Progenitor cell of endocrine pancreas (in vitro differentiated cells): ENCODE results near the gene NAA38. TPM values are rescaled to one million over a fixed set of nuclear protein-coding genes. Genes with fewer than 3 reads are reported as not detected.

Experiments used
- DNase-seq: peaks from one replicate; pipeline ENCODE4 v3.0.0; 2021; ENCODE audit warnings: low spot score; ENCODE audit not compliant: unreplicated experiment
- H3K27ac Mint-ChIP-seq: 2 replicates; pipeline ENCODE4 v1.8.0; 2021; ENCODE audit warnings: mild to moderate bottlenecking, moderate library complexity, mixed read lengths
- H3K27me3 Mint-ChIP-seq: 2 replicates; pipeline ENCODE4 v1.8.0; 2021; ENCODE audit warnings: mixed read lengths
- H3K36me3 Mint-ChIP-seq: 2 replicates; pipeline ENCODE4 v1.8.0; 2022; ENCODE audit warnings: mixed read lengths; ENCODE audit not compliant: insufficient read depth
- H3K4me1 Mint-ChIP-seq: 2 replicates; pipeline ENCODE4 v1.8.0; 2021; ENCODE audit warnings: low read depth, mixed read lengths
- H3K4me3 Mint-ChIP-seq: 2 replicates; pipeline ENCODE4 v1.8.0; 2021; ENCODE audit warnings: low read depth, mild to moderate bottlenecking, moderate library complexity, mixed read lengths
- H3K9me3 Mint-ChIP-seq: 2 replicates; pipeline ENCODE4 v1.8.0; 2021; ENCODE audit warnings: low read depth, mixed read lengths
- total RNA-seq: library from RNA; stranded (reverse); gene quantifications from 2 replicates; pipeline ENCODE4 v1.2.1, GENCODE V29; 2021
- TF ChIP-seq, protein P1 (sequence below): fragments of 200-600 bp; sonication (generic); IDR thresholded peaks from one replicate; pipeline ENCODE4 v1.5.0; 2021; ENCODE audit warnings: antibody characterized with exemption, mild to moderate bottlenecking; ENCODE audit not compliant: unreplicated experiment

Gene NAA38
- total RNA-seq, 1 donor from 2014 or later = 70.0 TPM

DNA sequence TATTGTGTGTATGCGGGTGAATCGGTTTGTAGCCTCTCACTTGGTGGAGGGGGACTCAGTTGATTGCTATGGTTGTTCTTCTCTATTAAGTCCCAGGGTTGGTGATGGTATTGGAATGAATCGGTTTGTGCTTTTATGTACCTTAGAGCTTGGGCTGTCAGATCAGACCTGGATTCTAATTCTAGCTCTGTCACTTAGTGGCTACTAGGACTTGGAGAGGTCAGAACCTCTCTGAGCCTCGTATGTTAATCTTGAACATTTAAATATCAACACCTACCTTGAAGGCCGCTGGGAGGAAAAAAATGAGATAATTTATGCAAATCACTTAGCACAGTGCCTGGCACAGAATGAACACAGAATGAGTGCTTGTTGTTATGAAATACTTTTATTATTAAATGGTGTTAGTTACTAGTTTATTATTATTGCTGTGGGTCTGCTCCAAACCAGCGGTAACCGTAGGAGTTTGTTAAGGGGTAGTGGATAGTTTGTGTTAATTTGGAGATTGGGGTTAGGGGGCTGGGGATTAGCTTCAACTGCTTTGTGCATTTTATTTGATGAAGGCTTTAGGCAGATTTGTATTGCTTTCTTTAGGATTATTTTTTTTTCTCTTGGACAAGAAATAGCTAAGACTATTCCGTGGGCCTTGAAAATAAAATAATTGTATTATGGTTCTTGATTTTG is 19.8 kb downstream of the NAA38 start:
- Mint-ChIP-seq H3K27me3 (peaks cover 6% of the 10 kb centered on the region), H3K4me1 (peaks cover 57% of the 10 kb centered on the region), H3K4me3 (peak overlapping the region; percentile 85), H3K36me3 (peaks cover 9% of the 10 kb centered on the region), H3K9me3 (no peaks in the 10 kb centered on the region), H3K27ac (peak overlapping the region; percentile 96)
- TF ChIP-seq, protein P1, sequence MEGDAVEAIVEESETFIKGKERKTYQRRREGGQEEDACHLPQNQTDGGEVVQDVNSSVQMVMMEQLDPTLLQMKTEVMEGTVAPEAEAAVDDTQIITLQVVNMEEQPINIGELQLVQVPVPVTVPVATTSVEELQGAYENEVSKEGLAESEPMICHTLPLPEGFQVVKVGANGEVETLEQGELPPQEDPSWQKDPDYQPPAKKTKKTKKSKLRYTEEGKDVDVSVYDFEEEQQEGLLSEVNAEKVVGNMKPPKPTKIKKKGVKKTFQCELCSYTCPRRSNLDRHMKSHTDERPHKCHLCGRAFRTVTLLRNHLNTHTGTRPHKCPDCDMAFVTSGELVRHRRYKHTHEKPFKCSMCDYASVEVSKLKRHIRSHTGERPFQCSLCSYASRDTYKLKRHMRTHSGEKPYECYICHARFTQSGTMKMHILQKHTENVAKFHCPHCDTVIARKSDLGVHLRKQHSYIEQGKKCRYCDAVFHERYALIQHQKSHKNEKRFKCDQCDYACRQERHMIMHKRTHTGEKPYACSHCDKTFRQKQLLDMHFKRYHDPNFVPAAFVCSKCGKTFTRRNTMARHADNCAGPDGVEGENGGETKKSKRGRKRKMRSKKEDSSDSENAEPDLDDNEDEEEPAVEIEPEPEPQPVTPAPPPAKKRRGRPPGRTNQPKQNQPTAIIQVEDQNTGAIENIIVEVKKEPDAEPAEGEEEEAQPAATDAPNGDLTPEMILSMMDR = no peak
- no peak for DNase-seq

DNA sequence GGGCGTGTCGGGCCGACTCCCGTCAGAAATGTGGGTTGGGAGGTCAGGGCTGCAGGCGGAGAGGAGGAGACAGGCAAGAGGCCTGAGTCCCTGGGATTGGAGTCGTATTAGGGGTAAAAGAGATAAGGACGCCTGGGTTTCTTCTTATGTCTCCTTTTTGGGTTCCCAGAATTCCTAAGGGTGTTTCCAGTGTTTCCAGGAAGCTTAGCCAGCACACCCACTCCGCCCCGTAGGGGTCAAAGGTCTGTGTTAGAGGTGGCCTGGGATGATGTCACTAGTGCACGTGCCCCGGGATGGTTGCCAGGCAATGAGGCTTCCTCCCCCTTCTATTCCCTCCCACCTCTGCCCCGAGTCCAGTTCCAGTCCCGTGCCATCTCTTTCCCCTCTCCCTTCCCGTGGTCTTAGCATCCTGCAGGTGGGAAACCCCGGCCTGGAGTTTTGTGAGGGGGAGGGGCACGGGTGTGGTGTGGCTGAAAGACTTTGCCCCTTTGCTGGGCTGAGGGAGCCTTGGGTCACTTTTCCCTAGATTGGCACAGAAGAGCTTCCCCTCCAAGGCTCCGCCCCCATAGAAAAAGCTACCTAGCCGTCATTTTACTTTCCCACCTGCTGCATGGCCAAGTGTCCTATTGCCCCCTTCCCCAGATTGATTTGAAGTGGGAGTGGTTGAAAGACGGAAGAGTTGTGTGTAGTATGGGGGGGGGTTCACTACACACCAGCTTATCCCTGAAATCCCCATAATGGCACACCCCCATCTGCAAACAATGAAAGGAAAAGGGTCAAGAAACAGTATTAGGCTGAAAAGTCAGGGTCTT is 20.6 kb downstream of the NAA38 start:
- peak overlapping the region; percentile 96 for H3K27ac Mint-ChIP-seq
- H3K36me3 Mint-ChIP-seq = peaks cover 9% of the 10 kb centered on the region
- H3K4me3 Mint-ChIP-seq = peak overlapping the region; percentile 85
- H3K27me3 Mint-ChIP-seq = peaks cover 11% of the 10 kb centered on the region
- peak; percentile 93 for DNase-seq
- peaks cover 52% of the 10 kb centered on the region for H3K4me1 Mint-ChIP-seq
- no peaks in the 10 kb centered on the region for H3K9me3 Mint-ChIP-seq
- TF ChIP-seq, protein P1 = no peak

DNA sequence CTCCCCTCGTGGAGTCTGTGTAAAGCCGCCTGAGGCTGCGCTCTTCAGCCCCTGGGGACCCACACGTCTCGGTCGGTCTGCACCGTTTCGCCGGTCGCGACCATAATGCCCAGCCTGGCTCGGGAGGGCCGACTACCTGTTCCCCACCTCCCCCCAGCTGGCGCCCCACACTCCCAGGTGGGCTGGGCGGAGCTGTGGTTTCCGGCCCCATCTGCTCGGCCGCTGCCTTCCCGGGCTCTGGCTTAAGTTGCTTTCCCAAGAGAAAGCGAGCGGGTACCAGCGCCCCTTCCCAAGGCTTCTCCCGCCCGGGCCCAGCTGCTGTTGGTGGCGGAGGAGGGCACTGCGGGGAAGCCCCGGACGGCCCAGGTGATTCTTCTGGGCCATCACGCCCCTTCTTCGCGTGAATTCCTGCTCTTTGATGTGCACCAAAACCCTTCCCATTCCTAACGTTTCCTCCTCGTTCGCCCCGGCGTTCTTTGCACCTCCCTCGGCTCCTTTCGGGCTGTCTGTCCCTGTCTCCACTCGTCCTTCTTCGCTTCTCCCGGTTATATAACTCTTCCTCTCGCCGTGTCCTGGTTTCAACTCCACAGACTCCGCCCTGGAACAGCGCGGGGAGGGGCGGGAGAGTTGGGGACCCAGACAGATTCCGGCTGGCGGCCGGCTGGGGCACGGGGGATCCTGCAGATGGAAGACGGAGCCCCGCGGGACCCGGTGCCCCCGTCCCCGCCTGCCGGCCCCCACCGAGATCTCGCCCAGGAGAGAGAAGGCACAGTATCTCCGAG is 21.4 kb downstream of the NAA38 start:
- DNase-seq = no peak
- no peaks in the 10 kb centered on the region for H3K9me3 Mint-ChIP-seq
- H3K4me3 Mint-ChIP-seq = peak overlapping the region; percentile 85
- H3K27me3 Mint-ChIP-seq = peaks cover 17% of the 10 kb centered on the region
- H3K27ac Mint-ChIP-seq = peak overlapping the region; percentile 96
- TF ChIP-seq, protein P1 = no peak
- H3K4me1 Mint-ChIP-seq = peaks cover 47% of the 10 kb centered on the region
- peaks cover 9% of the 10 kb centered on the region for H3K36me3 Mint-ChIP-seq

DNA sequence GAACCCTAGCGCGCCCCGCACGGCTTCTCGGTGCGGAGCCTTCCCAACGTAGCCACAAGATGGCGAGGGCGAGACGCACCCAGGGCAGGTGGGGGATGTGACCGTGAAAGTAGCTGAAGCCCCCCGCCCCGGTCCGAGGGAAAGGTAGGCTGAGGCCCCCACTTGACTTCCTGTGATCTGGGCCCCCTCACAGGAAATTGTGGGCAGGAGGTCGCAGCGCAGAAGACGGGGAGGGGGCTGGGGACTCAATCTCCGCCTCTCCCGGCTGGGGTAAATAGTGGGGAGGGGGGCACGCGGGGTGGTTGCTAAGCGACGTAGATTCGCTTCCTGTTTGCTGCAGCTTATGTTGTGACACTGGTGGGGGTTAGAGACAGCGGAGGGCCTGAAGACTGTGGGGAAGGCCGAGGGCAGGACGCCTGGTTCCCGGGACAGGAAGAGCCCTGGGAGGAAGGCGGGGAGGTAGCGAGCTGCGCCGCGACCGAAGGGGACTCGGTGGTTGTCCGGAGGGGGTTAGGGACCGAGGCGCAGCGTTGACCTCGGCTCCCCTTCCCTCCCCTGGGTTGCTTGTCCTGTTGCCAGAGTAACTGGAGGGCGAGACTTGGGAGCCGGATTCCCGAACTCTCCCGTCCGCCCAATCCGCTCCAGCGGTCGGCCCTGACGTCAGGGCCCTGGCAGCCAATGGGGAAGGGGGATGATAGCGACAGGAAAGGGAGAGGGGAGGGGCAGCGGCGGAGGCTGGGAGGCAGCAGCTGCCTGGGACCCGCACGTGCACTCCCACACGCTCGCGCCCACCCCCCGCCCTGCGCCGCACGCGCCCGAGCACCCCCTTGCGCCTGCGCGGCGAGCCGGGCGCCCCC is 22.2 kb downstream of the NAA38 start:
- Mint-ChIP-seq H3K4me1 (peaks cover 40% of the 10 kb centered on the region), H3K4me3 (peak overlapping the region; percentile 90)

More for the DNA sequence above, 22.2 kb downstream of the NAA38 start:
- Mint-ChIP-seq H3K27me3 (peaks cover 25% of the 10 kb centered on the region), H3K9me3 (no peaks in the 10 kb centered on the region), H3K27ac (peak overlapping the region; percentile 99), H3K36me3 (peaks cover 4% of the 10 kb centered on the region)
- TF ChIP-seq, protein P1 = peak; percentile 75
- DNase-seq = peak; percentile 93
